Myocyte (in vitro differentiated cells): ENCODE measurements around the gene TJP3. TPM values are rescaled to one million over a fixed set of nuclear protein-coding genes. Genes with fewer than 3 reads are reported as not detected.

Experiments
- DNase-seq: peaks from one replicate; pipeline ENCODE4 v3.0.0-alpha.2; 2012; ENCODE audit warnings: low read depth
- total RNA-seq: library from RNA; depleted of rRNA; stranded (reverse); fragments of >200 nt; gene quantifications from 2 replicates; pipeline ENCODE4 v1.2.3, GENCODE V29; 2014

Gene TJP3
- total RNA-seq, 1 donor from 2014 or later: not detected

DNA sequence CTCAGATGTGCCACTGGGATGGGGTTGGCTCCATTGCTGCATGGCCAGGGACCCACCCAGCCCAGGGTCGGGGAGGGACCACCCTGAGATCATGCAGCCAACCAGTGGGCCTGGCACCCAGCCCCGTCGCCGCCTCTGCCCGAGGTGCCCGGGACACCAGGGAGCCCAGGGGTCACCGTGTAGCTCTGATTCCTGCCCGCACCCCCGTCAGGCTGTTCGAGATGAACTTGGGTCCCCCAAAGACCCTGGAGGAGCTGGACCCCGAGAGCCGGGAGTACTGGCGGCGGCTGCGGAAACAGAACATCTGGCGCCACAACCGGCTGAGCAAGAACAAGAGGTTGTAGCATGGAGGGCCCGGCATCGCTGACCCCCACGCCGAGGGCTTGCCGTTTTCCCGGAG lies 58.9 kb downstream of the TJP3 start:
- no peak for DNase-seq

DNA sequence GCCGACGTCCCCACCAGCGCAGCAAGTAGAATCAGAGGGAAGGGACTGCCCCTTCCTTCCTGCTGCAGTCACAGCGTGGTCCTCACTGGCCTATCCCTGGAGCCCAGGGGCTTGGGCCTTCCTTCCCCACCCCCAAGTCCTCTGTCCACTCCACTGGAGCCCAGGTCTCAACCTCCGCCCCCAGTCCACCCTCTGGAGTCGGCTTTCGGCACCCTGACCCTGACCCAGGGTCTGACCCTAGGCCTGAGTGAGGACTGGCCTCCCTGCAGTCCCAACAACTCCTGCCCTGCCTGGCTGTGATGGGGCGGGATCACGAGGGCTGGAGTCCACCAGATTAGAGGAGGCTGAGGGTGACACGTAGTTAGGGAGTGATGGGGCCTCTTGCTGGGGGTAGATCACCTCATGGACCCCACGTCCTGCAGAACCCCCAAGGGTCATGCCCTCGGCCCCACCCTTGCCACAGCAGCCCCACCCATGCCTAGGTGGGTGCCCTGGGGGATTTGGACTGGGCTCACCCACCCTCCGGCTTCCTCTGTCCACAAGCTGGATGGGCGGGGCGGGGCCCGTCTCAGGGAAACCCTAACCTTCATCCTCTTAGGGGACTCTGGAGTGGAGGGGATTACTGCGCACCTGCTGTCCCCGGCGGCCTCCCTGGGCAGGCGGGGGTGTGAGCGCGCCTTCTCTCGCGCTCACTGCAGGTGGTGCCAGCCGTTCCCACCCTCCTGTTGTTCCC lies 60.0 kb downstream of the TJP3 start:
- DNase-seq: no peak

DNA sequence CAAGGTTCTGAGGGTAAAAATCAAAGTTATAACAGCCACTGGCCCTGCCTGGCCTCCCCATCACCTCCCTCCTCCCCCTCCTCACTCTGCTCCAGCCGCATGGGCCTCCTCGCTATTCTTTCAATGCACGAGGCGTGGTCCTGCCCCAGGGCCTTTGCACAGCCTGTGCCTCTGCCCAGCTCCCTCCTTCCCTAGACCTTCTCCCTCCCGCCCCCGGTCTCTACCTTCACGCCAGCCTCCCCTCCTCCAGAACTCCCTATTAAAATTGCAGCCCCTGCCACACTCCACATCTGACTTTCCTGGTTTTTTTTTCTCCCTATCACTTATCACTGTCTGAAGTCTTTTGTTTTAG lies 60.5 kb downstream of the TJP3 start:
- no peak for DNase-seq

DNA sequence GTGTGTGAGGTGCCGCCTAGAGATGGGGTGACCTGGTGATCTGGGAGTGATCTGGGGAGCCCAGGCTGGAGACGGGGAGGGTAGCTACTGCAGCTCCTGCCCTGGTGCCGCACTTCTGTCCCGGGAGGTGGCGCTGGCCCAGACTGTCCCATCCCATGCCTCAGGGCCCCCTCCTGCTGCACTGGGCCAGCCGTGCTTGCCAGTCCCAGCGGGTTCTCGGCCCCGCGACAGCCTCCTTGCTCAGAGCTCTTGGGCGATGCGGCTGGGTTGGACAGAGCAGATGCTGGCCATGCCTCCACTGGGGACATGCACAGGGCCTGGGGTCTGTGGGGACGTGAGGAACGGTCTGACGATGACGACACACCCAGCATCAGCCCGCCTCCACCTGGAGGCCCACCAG lies 61.3 kb downstream of the TJP3 start:
- DNase-seq: no peak

DNA sequence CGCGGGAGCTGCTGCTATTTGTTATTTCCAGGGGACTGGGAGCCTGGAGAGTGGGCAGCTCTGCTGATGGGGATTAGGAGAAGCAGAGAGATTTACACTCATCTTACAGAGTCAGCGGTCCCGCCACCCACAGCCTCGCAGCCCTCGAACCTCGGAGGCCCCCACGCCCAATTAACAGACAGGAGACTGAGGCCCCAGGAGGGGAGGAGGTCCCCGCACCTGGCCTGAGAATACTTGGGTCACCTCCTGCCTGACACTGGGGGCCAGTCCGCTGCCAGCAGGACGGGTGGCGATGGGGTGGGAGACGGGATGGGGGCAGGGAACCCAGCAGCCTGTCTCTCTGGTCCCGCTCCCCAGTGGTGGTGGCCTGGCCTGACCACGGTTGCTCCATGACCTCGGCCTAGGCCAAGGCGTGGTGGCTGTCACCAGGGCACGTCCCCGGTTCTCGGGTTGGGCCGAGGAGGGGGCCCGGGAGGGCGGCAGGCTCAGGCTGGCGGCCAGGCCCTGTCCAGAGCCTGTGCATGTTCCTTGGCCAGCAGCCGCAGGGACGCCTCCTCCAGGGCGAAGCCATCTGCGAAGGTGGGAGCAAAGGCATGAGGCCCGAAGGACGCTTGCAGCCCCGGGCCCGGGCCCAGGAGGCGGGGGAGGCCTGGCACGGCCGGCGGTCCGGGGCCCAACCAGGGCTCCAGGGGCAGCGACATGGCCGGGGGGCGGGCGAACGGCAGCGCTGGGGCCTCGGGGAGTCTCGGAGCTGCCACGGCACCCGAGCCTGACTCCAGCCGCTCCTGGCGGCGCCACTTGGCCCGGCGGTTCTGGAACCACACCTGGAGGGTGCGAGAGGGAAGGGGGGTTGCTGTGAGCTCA lies 62.2 kb downstream of the TJP3 start:
- no peak for DNase-seq

DNA sequence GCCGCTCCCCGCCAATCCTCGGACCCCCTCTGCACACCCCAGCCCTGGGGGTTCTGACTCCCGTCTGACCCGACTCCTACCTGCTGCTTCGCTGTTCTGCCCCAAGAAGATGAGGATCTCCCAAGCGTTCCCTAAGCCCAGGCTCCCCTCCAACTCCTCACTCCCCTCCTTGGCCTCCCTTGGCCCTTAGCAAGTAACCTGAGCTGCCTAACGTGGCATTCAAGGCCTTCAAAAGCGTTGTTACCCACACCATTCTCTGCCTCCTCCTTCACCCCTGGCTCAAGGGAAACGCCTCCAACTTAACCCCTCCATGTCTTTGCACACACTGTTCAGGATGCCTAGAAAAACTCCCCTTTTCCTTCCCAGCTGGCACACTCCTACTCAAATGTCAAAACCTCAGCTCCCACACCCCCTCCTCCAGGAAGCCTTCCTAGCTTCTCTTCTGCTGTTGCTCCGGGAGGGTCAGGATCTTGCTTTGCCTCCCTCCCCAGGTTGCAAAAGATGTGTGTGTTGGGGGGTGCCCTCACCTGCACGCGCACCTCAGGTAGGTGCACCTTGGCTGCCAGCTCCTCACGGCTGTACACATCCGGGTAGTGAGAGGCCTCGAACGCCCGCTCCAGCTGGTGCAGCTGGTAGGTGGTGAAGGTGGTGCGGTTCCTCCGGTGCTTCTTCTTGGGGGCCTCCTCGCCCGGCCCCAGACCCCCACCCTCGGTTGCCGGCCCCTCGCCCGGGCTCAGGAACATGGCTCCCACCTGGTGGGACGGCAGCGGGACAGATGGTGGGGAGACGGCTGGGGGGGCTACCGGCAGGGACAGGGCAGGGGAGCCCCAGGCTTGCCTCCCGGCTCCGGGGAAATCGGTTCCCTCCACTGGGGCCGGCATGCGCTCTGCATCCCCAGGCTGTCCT lies 63.1 kb downstream of the TJP3 start:
- no peak for DNase-seq

DNA sequence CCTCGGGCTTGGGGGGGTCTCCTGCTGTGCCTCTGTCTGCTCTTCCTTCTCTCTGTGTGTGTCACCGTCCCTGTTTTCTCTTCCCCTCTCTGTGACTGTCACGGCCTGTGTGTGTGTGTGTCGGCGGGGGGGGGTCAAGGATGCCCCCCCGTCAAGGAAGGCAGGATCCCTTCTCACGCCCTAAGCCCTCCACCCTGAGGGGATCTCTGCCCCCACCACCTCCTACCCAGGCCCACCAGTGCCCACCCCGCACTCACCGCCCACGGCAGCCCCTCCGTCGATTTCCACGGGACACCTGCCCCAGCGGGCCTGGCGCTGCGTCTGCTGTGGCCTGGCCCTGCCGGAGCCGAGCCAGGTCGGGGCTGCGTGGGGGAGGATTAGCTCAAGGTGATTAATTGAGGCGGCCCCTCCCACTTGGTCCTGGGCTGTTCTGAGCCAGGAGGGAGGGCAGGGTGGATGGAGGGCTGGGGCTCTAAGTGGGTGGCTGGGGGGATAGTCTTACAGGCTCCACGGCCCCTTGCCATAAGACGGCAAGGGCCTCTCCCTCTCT lies 63.8 kb downstream of the TJP3 start, which contains the start of gene RAX2:
RAX2 (minus strand) TSS at position 323 of the 550 bp plus-strand sequence. CDS start 486 bp downstream, outside the sequence.
- DNase-seq: no peak

DNA sequence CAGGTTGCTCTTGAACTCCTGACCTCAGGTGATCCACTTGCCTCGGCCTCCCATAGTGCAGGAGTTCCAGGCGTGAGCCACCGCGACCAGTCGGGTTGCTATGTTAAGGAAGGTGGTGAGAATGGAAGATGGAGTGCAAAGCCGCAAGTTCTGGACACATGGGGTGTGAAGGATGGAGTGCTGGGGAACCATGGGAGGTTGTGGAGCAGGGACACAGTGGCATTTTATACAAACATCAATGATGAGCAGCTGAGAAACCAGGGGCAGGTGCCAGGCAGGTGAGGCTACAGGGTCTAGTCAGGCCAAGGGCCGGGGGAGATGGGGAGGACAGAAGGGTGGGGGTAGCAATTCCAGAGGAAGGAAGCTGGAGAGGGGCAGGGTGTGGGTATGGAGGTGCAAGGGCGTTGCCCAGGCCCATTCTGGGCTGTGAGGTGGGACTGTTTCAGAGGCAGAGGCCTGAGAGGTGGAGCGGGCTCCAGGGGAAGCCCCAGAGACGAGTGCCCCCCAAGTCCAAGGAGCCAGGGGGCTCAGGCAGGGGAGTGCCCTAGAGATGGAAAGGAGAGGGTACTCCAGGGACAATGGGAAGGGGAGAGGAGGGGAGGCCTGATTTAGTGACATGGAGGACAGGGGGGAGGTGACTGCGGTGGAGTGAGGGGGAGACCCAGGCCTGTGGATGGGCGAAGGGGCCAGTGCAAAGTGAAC lies 65.8 kb downstream of the TJP3 start:
- DNase-seq: no peak

DNA sequence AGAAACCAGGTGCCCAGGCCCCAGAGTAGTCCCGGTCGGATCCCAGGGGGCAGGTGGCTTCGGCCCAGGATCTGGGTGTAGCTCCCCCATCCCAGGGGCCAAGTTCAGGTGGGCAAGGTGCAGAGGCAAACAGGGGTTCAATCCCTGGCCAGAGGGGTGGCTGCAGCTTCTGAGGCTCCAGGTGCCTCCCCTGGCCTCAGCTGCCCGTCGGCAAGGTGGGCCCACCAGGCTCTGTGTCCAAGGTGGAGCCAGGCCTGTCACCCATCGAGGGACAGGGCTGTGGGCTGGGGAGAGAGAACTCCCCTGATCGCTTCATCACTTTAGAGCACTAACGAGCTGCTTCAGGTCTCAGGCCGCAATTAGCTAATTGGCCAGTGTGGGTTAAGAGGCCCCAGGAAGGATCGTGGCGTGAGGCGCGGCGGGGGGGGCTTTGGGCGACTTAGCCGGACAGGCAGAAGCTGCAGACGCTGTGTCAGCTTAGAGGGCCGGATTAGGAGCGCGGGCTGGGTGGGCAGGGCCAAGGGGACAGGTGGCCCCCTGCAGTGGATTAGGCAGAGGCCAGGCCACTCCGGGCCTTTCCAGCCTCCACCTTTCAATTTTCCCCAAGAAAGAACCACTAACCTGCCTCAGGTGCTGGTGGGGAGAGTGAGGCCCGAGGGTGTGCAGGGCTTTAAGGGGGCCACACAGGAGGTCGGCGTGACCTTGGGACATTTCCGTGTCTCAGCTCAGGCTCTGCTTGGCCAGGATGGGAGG lies 66.6 kb downstream of the TJP3 start:
- DNase-seq: no peak

DNA sequence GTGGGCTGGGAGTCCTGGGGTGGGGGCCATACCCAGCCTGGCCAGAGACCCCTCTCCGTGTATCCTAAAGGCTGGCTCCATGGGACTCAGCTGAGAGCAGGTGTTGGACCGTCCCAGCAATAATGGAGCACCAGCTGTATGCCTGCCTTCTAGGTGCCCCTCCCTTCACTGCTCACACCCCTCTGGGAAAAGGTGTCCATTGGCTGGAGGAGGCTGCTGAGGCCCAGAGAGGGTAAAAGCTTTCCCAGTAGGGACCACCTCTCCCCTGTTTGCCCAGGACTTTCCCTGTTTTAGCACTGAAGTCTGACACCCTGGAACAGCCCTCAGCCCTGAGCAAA lies 67.2 kb downstream of the TJP3 start:
- DNase-seq: no peak

DNA sequence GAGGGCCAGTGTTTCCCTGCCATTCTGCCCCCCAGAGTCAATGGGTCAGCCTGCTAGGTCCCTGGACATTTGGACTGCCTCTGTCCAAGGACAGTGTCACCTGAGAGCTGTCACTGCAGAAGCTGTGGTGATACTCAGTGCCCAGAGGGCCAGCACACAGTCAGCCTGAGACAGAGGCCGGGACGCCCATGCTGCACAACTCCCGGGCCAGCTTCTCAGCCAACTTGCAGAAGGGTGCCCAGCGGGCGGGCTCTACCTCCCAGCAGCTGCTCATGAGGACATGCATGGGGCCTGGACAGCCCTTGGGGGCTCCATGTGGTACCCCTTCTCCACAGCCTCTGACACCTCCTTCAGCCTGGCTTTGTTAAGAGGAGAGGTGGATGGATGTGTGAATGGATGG lies 67.6 kb downstream of the TJP3 start:
- DNase-seq: no peak

DNA sequence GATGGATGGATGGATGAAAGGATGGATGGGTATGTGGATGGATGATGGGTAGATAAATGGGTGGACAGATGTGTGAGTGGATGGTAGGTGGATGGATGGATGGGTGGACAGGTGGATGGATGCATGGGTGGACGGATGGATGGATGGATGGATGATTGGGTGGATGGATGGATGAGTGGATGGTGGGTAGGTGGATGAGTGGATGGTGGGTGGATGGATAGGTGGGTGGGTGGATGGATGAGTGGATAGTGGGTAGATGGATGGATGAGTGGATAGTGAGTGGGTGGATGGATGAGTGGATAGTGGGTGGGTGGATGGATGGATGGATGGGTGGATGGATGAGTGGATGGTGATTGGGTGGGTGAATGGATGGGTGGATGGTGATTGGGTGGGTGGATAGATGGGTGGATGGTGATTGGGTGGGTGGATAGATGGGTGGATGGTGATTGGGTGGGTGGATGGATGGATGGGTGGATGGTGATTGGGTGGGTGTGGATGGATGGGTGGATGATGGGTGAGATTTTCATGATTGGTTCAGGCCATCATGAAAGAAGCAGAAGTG lies 68.4 kb downstream of the TJP3 start:
- DNase-seq: no peak

DNA sequence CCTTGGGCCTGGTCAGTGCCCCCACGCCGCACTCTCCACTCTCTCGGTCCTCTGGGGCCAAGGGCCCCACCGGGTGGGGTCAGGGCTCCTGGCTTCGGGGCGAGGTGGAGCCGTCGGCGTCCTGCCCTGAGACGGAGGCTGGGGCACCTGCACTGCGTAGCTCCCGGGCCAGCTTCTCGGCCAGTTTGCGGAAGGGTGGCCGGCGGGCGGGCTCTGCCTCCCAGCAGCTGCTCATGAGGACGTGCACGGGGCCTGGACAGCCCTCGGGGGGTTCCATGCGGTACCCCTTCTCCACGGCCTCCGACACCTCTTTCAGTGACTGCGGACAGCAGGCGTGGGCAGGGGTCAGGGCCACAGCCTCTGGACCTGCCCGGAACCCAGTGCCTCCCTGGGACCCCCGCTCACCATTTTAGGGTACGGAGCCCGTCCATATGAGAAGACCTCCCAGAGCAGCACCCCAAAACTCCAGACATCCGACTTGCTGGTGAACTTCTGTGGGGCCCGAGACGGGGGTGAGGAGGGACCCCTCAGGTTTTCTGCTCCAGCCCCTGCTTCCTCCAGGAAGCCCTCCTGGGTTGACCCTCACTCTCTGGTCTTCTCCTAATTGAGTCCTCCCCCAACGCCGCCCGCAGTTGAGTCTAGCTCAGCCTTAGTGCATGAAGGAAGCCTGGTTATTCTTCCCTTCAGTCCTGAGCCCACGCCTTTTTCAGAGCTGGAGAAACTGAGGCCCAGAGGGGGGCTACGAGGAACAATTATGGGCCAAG lies 70.1 kb downstream of the TJP3 start:
- DNase-seq: no peak

DNA sequence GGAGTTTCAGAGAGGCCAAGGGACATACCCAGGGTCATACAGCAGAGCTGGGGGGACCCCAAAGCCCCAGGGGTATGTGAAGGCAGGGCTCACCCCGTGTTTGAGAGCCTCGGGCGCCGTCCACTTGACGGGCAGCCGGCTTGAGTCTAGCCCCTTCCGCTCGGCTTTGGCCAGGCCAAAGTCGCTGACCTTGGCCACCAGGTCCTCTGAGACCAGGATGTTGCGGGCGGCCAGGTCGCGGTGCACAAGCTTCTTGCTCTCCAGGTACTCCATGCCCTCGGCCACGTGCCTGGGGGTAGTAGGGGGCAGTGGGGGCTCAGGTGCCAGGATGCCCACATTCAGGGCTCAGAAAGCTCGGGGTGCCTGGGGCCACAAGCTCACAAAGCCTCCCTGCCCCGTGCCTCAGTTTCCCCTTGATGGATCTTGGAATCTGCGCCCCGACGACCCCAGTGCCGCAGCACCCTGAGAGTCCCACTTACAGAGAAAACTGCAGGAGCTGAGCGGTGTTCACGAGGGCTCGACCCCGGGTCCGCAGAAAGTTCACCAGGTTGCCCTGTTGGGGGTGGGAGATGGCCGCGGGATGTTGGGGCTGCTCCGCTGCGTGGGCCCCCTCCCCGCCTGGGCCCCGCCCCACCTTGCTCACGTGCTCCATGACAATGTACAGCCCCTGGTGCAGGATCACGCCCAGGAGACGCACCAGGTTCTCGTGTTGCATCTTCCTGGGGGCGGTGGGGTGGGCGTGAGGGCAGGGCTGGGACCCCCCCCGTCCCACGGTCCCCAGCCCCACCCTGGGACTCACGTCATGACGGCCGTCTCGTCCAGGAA lies 70.9 kb downstream of the TJP3 start:
- no peak for DNase-seq

DNA sequence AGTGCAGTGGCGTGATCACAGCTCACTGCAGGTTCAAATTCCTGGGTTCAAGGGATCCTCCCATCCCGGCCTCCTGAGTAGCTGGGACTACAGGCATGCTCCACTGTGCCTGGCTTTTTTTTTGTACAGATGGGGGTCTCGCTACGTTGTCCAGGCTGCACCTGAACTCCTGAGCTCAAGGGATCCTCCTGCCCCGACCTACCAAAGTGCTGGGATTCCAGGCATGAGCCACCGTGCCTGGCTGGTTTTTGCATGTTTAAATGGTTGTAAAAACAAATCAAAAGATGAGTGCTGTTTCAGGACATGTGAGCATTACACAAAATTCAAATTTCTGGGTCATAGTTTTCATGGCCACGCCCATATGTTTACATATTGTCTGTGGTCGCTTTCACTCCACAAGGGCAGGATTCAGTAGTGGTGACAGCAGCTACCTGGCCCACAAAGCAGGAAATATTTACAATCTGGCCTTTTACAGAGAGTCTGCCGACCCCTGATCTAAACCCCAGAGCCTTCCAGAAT lies 72.7 kb downstream of the TJP3 start:
- no peak for DNase-seq

DNA sequence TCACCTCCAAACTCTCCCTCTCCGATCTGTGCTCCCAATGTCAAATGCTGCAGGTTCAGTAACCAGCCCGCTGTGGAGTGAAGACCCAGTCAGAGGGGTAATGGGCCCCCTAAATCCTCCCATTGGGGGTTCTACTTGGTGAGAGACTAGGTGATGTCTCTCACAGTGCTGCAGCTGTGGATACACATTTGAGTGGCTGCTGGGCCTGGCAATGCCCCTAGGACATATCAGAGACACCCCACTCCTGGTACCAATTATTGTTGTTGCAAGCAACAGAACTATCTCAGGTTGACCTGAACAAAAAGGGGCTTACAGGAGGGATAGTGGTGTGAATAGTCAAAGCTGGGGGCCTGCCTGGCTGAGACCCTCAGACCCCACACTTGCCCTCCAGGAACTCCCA lies 73.4 kb downstream of the TJP3 start:
- no peak for DNase-seq

DNA sequence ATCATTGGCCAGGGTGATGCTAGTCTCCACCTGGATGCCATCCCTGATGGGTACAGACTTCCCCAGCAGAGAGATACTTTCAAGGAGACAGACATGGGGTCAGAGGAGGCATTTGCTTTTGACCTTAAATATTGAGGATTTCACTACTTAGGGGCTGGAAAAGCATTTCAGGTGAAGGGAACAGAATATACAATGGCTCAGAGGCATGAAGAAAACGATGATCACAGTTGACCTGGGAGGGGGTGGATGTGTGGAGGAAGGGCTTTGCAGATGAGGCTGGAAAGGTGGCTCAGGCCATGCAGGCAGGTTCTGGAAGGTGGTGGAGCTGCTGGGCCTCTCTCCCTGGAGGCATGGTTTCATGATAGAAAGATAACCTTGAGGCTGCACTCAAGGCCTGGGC lies 74.1 kb downstream of the TJP3 start:
- no peak for DNase-seq

DNA sequence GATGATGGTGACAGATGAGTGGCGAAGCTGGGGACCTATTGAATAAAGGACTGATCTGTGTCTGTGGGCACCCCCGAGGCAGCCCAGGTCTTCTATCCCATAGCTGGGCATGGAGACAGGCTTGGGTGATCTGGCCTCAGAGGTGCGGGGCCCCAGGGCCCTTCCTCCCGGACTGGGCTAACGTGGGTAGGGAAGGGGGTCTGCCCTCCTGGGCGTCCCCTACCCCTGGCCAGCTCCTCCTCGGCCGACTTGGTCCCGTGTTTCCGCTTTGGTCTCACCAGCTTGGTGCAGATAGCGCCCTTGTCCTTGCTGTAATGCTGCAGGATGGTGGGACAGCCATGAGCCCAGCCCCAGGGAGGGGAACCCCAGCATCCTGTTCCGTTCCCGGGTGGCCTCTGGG lies 74.7 kb downstream of the TJP3 start:
- DNase-seq: no peak
